Dermis blood vessel endothelial cell (primary cell): Measurements from ENCODE around the gene ATL2. TPM values are rescaled to one million over a fixed set of nuclear protein-coding genes. Genes with fewer than 3 reads are reported as not detected.

Experiments used
- total RNA-seq: library from RNA; depleted of rRNA; stranded (reverse); fragments of >200 nt; gene quantifications from 2 replicates; pipeline ENCODE4 v1.2.3, GENCODE V29; 2014

ATL2 gene
- total RNA-seq, 1 donor from 2014 or later: 129 TPM

Other genes with a start within 250 kb of the ATL2 start
- 51.1 and 52.8 TPM in 2 replicates for gene HNRNPLL, start 225.7 kb upstream of the ATL2 start, total RNA-seq